Trophoblast cell (in vitro differentiated cells and primary cell): ENCODE results near the gene OR2T11. TPM values are rescaled to one million over a fixed set of nuclear protein-coding genes. Genes with fewer than 3 reads are reported as not detected.
"Not testable (repeated sequence)": the region's sequence is repeated elsewhere in the genome, so short reads cannot be mapped to it uniquely, and the experiment has no call there.

Experiments used
- DNase-seq, 2 donors: peaks; one replicate each; pipeline ENCODE4 v3.0.0-alpha.2; 2016
- H2AFZ ChIP-seq: 2 replicates; pipeline ENCODE4 v1.6.1; 2013; ENCODE audit warnings: low read length, moderate library complexity, mild to moderate bottlenecking; ENCODE audit not compliant: insufficient read depth, poor library complexity
- H2AK5ac ChIP-seq: 2 replicates; pipeline ENCODE4 v1.6.1; 2013; ENCODE audit warnings: mild to moderate bottlenecking, low read length
- H2BK120ac ChIP-seq: 2 replicates; pipeline ENCODE4 v1.6.1; 2013; ENCODE audit warnings: low read length, mild to moderate bottlenecking, moderate library complexity; ENCODE audit not compliant: insufficient read depth, poor library complexity
- H2BK12ac ChIP-seq: 2 replicates; pipeline ENCODE4 v1.6.1; 2013; ENCODE audit warnings: mild to moderate bottlenecking, low read length, moderate library complexity
- H2BK5ac ChIP-seq: 2 replicates; pipeline ENCODE4 v1.6.1; 2013; ENCODE audit warnings: low read length, low read depth, moderate library complexity, mild to moderate bottlenecking; ENCODE audit not compliant: poor library complexity
- H3K14ac ChIP-seq: 2 replicates; pipeline ENCODE4 v1.6.1; 2013; ENCODE audit warnings: mild to moderate bottlenecking, low read length
- H3K18ac ChIP-seq: 2 replicates; pipeline ENCODE4 v1.6.1; 2013; ENCODE audit warnings: mild to moderate bottlenecking, low read length
- H3K23ac ChIP-seq: 2 replicates; pipeline ENCODE4 v1.6.1; 2013; ENCODE audit warnings: low read length
- H3K27ac ChIP-seq: 2 replicates; pipeline ENCODE4 v1.5.1; 2013; ENCODE audit warnings: low read depth, mild to moderate bottlenecking, inconsistent platforms, low read length, moderate library complexity
- H3K27me3 ChIP-seq: 2 replicates; pipeline ENCODE4 v1.6.1; 2013; ENCODE audit warnings: inconsistent platforms, mild to moderate bottlenecking, low read length, moderate library complexity; ENCODE audit not compliant: insufficient read depth
- H3K36me3 ChIP-seq, 2 experiments: 1 replicate in 1 of 2; 2 replicates in 1 of 2; pipeline ENCODE4 v1.6.1; 2013; ENCODE audit warnings: low read length in 2 of 2, mild to moderate bottlenecking in 2 of 2, moderate library complexity in 1 of 2; ENCODE audit not compliant: insufficient read depth in 2 of 2, control insufficient read depth in 1 of 2
- H3K4ac ChIP-seq: 2 replicates; pipeline ENCODE4 v1.6.1; 2013; ENCODE audit warnings: low read depth, mild to moderate bottlenecking, low read length, moderate library complexity
- H3K4me1 ChIP-seq, 2 experiments: 1 replicate in 1 of 2; 2 replicates in 1 of 2; pipeline ENCODE4 v1.6.1; 2013; ENCODE audit warnings: low read length in 2 of 2, mild to moderate bottlenecking in 2 of 2, moderate library complexity in 1 of 2; ENCODE audit not compliant: insufficient read depth in 2 of 2, control insufficient read depth in 1 of 2
- H3K4me2 ChIP-seq: 2 replicates; pipeline ENCODE4 v1.6.1; 2013; ENCODE audit warnings: inconsistent platforms, mild to moderate bottlenecking, low read length, moderate library complexity
- H3K4me3 ChIP-seq: 2 replicates; pipeline ENCODE4 v1.5.1; 2013; ENCODE audit warnings: mild to moderate bottlenecking, low read depth, low read length, inconsistent platforms
- H3K79me1 ChIP-seq: one replicate; pipeline ENCODE4 v1.6.1; 2013; ENCODE audit warnings: low read length
- H3K79me2 ChIP-seq: 2 replicates; pipeline ENCODE4 v1.6.1; 2013; ENCODE audit warnings: low read length, mild to moderate bottlenecking; ENCODE audit not compliant: control insufficient read depth, insufficient read depth, poor library complexity
- H3K9ac ChIP-seq: 2 replicates; pipeline ENCODE4 v1.6.1; 2013; ENCODE audit warnings: mild to moderate bottlenecking, low read length
- H3K9me3 ChIP-seq: 2 replicates; pipeline ENCODE4 v1.6.1; 2013; ENCODE audit warnings: low read depth, mild to moderate bottlenecking, control low read depth, inconsistent platforms, low read length; ENCODE audit not compliant: insufficient read depth
- H4K12ac ChIP-seq: 2 replicates; pipeline ENCODE4 v1.6.1; 2013; ENCODE audit warnings: low read depth, mild to moderate bottlenecking, low read length, moderate library complexity
- H4K8ac ChIP-seq: 2 replicates; pipeline ENCODE4 v1.6.1; 2013; ENCODE audit warnings: low read depth, mild to moderate bottlenecking, low read length, moderate library complexity
- H4K91ac ChIP-seq: one replicate; pipeline ENCODE4 v1.6.1; 2013; ENCODE audit warnings: low read depth, mild to moderate bottlenecking, low read length, moderate library complexity
- WGBS: extraction: QIAGEN DNeasy Blood & Tissue Kit; methylation state at CpG from one replicate; pipeline ENCODE4 v1.1.7; 2013; ENCODE audit warnings: missing lambda C conversion rate; ENCODE audit not compliant: insufficient read length, insufficient coverage; ENCODE audit errors: extremely low coverage; 5-methylcytosine and 5-hydroxymethylcytosine counted together
- polyA plus RNA-seq: library from polyadenylated mRNA; stranded (reverse); fragments of 200-250 nt; gene quantifications from 2 replicates; pipeline ENCODE4 v1.2.3, GENCODE V29; 2013

Gene OR2T11, protein sequence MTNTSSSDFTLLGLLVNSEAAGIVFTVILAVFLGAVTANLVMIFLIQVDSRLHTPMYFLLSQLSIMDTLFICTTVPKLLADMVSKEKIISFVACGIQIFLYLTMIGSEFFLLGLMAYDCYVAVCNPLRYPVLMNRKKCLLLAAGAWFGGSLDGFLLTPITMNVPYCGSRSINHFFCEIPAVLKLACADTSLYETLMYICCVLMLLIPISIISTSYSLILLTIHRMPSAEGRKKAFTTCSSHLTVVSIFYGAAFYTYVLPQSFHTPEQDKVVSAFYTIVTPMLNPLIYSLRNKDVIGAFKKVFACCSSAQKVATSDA
- not detected in 2 replicates for polyA plus RNA-seq

DNA sequence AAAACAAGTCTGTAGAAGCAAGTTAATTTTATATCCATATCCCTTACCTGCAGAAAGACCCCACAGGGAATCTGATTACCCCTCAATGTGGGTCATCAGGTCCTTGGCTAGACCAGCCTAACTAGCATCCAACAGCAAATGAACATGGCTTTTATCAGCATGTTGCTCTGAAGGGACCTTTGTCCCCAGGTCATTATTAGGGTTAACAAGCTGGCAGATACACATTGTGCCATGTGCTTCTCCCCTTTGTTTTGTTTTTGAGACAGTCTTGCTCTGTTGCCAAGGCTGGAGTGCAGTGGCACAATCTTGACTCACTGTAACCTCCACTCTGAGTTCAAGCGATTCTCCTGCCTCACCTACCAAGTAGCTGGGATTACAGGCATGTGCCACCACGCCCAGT is at the start of gene OR2T11:
TSS of gene OR2T11 (minus strand) at position 101 of the 400 bp plus-strand sequence. CDS start 7,963 bp downstream, outside the sequence.
- not testable (repeated sequence) for H4K8ac ChIP-seq, H3K9ac ChIP-seq, H3K23ac ChIP-seq, H3K27ac ChIP-seq, H2AK5ac ChIP-seq, H3K4me3 ChIP-seq, H3K27me3 ChIP-seq, H3K9me3 ChIP-seq, H4K12ac ChIP-seq, DNase-seq, H3K4me2 ChIP-seq, H3K14ac ChIP-seq, H2BK12ac ChIP-seq, H4K91ac ChIP-seq, H3K79me2 ChIP-seq, H3K36me3 ChIP-seq, H2BK120ac ChIP-seq, H3K4me1 ChIP-seq, H3K18ac ChIP-seq, H2AFZ ChIP-seq, H3K4ac ChIP-seq, H2BK5ac ChIP-seq, H3K79me1 ChIP-seq
- WGBS, result no CpG with 5 or more reads among the region's 2 CpGs

DNA sequence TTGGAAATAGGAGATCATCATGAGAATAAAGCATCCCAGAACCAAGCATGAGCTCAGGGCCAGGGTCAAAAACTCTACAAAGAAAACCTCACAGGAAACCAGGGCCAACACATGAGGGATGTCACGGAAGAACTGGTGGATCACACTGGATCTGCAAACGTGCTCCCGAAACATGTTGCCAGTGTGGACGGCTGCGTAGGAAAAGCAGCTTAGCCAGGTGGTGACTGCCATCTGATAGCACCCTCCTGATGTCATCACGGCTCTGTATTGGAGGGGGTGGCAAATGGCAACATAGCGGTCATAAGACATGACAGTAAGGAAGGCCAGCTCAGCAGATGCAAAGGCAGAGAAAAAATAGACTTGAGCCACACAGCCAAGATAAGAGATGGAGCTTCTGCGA is 46.8 kb upstream of the OR2T11 start:
- no peak overlapping the region for H3K4ac ChIP-seq
- H3K79me1 ChIP-seq, result no peaks in the 10 kb centered on the region
- no peak overlapping the region for H2AK5ac ChIP-seq
- no peaks in the 10 kb centered on the region for H3K79me2 ChIP-seq
- H3K27ac ChIP-seq, result no peak overlapping the region
- WGBS, result no CpG with 5 or more reads among the region's 8 CpGs
- H3K9me3 ChIP-seq, result peaks cover 13% of the 10 kb centered on the region
- H2BK12ac ChIP-seq, result no peak overlapping the region
- no peak overlapping the region for H3K4me2 ChIP-seq
- H3K14ac ChIP-seq, result no peak overlapping the region
- H3K36me3 ChIP-seq, result no peaks in the 10 kb centered on the region
- H4K8ac ChIP-seq, result no peak overlapping the region
- H3K23ac ChIP-seq, result no peak overlapping the region
- no peak for DNase-seq
- no peak overlapping the region for H3K9ac ChIP-seq
- H3K18ac ChIP-seq, result no peak overlapping the region
- no peak overlapping the region for H2AFZ ChIP-seq
- H2BK120ac ChIP-seq, result no peak overlapping the region
- no peak overlapping the region for H4K12ac ChIP-seq
- no peaks in the 10 kb centered on the region for H3K27me3 ChIP-seq
- H2BK5ac ChIP-seq, result no peak overlapping the region
- H3K4me3 ChIP-seq, result no peak overlapping the region
- no peaks in the 10 kb centered on the region for H3K4me1 ChIP-seq
- no peak overlapping the region for H4K91ac ChIP-seq

DNA sequence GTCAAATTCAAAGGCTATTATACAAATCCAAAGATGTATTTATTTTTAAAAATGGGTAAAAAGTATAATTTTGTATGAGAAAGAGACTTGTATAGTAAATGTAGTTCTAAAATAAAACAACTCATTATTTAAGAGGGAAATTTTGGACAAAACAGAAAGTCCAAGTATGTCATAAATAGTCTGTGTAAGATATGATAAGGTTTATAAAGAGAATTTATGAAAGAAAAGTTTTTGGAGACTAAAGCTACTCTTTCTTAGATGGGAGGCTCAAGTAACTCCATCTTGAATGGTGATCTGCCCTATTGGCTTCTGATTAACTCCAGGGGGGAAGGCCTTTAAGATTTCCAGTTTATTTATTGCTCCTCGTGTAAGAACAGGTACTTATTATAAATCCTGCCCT is 35.1 kb upstream of the OR2T11 start:
- WGBS, result no CpG with 5 or more reads among the region's 1 CpG
- no peak overlapping the region for H3K14ac ChIP-seq
- no peak for DNase-seq
- no peak overlapping the region for H4K8ac ChIP-seq
- H3K36me3 ChIP-seq, result no peaks in the 10 kb centered on the region
- no peak overlapping the region for H3K4me3 ChIP-seq
- H3K9ac ChIP-seq, result no peak overlapping the region
- H3K18ac ChIP-seq, result no peak overlapping the region
- H2AFZ ChIP-seq, result no peak overlapping the region
- no peak overlapping the region for H2AK5ac ChIP-seq
- no peak overlapping the region for H3K27ac ChIP-seq
- no peak overlapping the region for H4K91ac ChIP-seq
- H2BK120ac ChIP-seq, result no peak overlapping the region
- H3K4ac ChIP-seq, result no peak overlapping the region
- no peak overlapping the region for H2BK12ac ChIP-seq
- H3K79me2 ChIP-seq, result no peaks in the 10 kb centered on the region
- no peak overlapping the region for H4K12ac ChIP-seq
- peaks cover 9% of the 10 kb centered on the region for H3K9me3 ChIP-seq
- no peaks in the 10 kb centered on the region for H3K4me1 ChIP-seq
- H3K79me1 ChIP-seq, result no peaks in the 10 kb centered on the region
- no peak overlapping the region for H3K4me2 ChIP-seq
- H2BK5ac ChIP-seq, result no peak overlapping the region
- H3K23ac ChIP-seq, result no peak overlapping the region
- H3K27me3 ChIP-seq, result no peaks in the 10 kb centered on the region

GRCh38 chr1:248663453-248664328 is 28.8 kb upstream of the OR2T11 start:
- not testable (repeated sequence) for H3K79me2 ChIP-seq, H3K14ac ChIP-seq, H3K27me3 ChIP-seq, H3K27ac ChIP-seq, H3K18ac ChIP-seq, H3K9me3 ChIP-seq, H3K79me1 ChIP-seq, DNase-seq, H4K12ac ChIP-seq, H4K8ac ChIP-seq, H2BK12ac ChIP-seq, H3K4me2 ChIP-seq, H4K91ac ChIP-seq, H3K4me3 ChIP-seq, H2BK5ac ChIP-seq, H3K23ac ChIP-seq, H2BK120ac ChIP-seq, H2AFZ ChIP-seq, H3K36me3 ChIP-seq, H2AK5ac ChIP-seq, H3K4ac ChIP-seq, H3K9ac ChIP-seq, H3K4me1 ChIP-seq
- no CpG with 5 or more reads among the region's 5 CpGs for WGBS
